ENCODE measurements around the gene MRPS2. TPM values are rescaled to one million over a fixed set of nuclear protein-coding genes. Genes with fewer than 3 reads are reported as not detected.

Gene MRPS2
- total RNA-seq, 1 donor from 2014 or later: 29.3 TPM

Other genes starting within 250 kb of the MRPS2 start
- 23.3 TPM for gene PPP1R26, start 20.9 kb upstream of the MRPS2 start, total RNA-seq
- not detected for gene LCN1, start 20.8 kb downstream of the MRPS2 start, total RNA-seq
- not detected for gene OBP2A, start 45.4 kb downstream of the MRPS2 start, total RNA-seq
- not detected for gene PAEP, start 61.1 kb downstream of the MRPS2 start, total RNA-seq
- gene GLT6D1, start 138.9 kb downstream of the MRPS2 start, total RNA-seq: not detected
- not detected for gene LCN9, start 162.6 kb downstream of the MRPS2 start, total RNA-seq
- not detected for gene SOHLH1, start 198.8 kb downstream of the MRPS2 start, total RNA-seq
- gene KCNT1, start 201.5 kb downstream of the MRPS2 start, total RNA-seq: 0.12 TPM